ENCODE measurements around the gene NKD2.
"Not testable (repeated sequence)": the region's sequence is repeated elsewhere in the genome, so short reads cannot be mapped to it uniquely, and the experiment has no call there.

Gene NKD2

DNA sequence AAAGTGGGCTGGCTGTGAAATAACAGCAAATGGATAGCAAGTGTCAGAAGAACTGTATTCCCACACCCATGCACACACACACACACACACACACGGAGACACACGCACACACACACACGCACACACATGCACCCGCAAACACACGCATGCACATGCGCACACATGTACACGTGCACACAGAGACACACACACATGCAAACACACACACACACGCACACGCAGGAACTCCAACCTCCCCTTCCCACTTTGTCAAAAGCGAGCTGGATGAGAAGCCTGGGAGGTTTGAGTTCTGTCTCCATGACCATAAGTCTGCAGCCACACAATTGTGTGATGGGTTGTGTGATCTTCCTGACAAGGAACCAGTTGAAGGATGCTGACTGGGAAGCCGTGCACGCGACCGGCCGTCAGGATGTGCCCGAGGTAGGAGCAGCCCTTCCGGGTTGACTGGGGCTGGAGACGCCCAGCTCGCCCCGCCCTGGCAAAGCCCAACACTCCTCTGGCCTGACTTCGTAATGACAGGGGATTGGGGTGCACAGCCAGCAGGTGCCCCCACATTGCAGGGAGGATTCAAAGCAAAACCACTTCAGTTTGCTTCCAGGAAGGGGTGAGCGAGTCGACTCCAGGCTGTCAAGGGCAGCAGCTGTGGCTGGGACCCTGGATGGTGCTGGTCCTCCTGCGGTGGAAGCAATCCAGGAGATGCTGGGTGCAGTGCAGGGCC is 29.3 kb upstream of the NKD2 start:
- no peak for DNase-seq

DNA sequence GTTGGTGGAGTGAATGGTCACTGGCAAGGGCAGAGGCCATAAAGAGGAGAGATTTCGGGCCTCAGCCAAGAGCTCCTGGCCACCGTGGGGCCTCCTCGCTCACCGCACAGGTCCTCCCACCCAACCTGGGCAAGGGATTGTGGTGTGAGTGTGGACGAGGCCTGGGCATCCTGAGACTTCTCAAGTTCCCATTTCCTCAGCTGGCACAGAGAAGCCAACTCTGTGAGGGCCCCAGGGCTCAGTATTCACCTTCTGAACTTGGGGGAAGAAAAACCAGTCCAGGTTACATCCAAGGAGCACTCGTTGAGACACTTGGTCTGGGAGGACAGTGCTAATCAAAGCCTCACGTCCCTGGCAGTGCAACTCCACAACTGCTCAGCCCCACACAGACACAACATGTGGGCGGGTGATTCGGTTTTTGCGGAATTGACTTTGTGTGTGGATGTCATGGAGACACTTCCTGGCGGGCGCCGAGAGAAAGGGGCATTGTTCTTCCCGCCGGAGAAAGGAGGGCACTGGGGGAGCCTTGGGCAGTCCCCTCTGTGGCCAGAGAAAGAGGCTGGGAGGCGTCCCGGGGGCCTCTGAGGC is 28.5 kb upstream of the NKD2 start:
- DNase-seq, result no peak

DNA sequence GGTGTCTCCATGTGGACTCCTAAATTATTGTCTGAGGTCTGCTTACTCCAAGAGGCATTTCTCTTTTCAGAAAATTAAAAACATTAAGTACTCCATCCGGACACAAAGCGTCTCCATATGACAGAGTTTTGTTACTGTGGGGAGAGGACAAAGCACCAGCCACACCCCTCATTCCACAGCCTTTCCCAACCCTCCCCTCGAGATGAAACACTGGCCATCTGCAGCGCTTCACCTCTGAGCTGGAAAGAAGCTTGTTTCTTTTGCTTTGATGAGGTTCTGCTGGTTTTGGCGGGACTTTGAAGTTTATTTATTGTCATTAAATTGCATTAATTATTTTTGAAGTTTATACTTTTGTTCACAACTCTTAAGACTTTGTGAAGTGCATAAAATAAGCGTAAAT is 27.6 kb upstream of the NKD2 start:
- DNase-seq, result no peak

DNA sequence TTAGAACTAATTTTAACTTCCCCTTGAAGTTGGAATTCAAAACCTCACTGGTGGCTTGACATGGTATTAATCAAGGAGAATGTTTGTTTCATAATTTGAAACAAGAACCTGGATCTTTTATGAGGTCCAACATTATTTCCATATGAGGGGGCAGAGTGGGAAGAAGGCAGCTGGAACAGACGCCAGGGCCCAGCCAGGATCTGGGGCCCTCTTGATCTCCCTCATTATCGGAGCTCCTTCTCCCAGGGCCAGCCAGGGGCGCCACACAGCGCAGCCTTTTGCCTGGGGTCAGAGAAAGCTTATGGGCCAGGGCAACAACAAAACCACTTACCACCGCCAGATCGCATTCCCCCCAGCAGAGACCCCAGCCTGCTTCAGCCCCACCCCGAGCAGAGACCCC is 27.1 kb upstream of the NKD2 start:
- DNase-seq, result no peak

DNA sequence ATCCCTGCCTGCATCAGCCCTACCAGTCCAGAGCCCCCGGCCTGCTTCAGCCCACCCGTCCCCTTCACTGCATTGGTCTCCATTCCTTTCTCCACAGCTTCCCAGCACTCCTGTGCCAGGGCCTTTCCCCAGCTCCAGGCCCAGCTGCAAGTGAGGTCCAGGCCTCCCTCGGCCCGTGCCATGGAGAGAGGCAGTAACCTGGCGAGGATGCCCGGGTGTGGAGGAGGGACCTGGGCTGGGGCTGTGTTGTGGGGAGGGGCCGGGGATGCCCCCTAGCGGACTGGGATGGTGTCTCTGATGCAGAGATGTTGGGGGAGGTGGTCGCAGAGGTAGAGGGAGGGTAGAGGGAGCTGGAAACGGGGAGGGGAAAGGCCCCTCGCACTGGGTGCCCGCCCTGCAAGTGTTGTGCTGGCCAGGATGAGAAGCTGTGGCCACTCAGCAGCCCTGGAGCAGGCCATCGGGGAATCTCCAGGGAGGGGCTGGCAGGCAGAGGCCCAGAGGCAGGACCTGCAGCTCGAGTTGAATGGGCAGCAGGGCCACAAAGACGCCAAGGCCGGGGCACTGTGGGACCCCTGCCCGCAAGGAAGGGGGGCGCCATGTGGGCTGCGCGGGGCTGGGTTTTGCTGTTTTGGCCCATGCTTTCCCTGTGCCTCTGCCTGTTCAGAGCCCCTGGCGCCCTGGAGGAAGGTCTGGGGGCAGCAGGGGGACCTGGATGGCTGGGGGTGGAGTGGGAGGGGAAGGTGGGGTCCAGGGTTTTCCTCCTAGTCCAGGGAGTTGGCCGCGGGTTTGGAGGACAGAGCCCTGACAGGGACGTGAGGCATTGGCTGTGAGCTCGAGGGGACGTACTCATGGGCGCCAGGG is 26.0 kb upstream of the NKD2 start:
- no peak for DNase-seq

DNA sequence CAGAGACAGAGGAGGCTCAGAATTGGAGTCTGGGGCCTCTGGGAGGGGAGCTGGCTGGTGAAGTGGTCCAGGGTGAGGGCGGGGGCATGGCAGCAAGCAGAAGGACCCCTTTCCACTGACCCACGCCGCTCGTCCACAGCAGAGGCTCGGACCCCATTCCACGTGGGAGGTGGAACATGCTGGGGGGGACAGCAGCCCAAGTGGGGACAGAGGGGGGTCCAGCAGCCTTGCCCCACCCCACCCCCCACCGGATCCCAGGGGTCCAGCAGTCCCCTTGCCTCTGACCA is 25.4 kb upstream of the NKD2 start:
- no peak for DNase-seq

DNA sequence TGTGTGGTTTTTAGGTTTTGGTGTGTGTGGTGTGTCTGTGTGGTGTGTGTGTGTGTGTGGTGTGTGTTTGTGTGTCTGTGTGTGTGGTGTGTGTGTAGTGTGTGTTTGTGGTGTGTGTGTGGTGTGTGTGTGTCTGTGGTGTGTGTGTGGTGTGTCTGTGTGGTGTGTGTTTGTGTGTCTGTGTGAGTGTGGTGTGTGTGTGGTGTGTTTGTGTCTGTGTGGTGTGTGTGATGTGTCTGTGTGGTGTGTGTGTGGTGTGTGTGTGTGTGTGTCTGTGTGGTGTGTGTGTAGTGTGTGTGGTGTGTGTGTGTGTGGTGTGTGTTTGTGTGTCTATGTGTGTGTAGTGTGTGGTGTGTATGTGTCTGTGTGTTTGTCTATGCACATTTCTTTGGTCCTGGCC is 25.0 kb upstream of the NKD2 start:
- no peak for DNase-seq

DNA sequence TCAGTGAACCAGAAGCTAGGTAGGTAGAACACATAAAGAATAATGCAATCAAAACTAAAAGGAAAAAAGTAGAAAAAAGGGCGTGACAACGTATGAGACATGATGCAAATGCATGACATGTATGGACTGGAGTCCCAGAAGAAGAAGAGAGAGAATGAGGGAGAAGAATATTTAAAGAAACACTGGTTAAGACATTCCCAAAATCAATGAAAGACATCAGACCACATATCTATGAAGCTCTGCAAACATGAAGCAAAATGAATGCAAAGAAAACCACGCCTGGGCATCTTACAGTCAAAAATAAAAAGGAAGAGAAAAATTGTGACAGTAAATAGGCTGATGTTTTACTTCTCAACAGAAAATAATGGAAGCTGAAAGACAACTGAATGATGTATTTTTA is 23.8 kb upstream of the NKD2 start:
- DNase-seq, result no peak

DNA sequence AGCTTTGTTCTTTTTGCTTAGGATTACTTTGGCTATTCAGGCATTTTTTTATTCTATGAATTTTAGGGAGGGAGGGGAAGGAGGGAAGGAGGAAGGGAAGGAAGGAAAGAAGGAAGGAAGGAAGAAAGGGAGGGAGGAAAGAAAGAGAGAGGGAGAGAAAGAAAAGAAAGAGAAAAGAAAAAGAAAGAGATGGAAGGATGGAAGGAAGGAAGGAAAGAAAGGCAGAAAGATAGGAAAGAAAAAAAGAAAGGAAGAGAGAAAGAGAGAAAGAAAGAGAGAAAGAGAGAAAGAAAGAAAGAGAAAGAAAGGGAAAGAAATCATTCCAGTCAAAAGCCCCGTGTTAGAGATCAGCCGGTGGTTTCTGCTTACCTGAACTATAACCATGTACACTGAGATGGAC is 20.8 kb upstream of the NKD2 start:
- DNase-seq, result no peak

DNA sequence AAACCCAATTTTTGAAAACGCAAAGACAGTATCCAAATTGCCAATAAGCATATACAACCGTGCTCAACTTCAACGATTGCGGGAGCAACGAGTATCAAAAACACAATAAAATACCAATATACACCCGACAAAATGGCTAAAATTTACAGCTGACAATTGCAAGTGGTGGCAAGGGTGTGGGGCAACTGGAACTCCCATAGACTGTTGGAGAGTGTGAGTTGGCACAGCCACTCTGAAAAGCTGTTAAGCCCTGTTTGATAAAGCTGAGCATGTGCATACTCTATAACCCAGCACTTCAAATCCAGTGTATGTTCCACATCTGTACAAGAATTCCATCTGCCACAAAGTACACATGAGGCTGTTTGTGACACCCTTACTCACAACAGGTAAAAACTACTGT is 20.3 kb upstream of the NKD2 start:
- no peak for DNase-seq

DNA sequence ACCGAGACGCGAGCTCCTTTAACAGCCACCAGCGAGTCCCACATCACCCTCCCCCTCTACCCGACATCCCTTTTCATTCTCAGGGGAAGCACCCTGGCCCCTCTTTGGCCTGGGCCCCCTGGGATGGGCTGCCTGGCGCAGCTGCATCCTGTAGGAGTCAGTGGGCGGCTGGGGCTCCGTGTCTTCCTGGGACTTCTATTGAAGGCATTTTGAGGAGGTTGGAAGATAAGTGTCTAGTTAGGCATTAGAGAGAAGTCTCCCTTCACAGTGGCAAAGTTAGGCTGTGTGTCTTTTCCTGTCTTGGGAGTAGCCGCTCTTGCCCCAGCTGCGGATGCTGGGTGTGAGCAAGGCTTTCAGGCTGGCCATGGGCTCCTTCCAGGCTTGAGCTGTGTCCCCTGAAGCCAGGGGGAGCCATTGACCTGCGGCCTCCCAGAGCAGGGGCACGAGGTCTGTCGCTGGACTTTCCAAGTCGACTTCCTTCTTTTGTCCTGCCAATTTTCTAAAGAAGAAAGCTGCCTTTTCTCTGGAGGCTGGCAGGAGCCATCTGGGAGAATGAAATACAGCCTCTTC is 18.6 kb upstream of the NKD2 start:
- DNase-seq, result no peak

DNA sequence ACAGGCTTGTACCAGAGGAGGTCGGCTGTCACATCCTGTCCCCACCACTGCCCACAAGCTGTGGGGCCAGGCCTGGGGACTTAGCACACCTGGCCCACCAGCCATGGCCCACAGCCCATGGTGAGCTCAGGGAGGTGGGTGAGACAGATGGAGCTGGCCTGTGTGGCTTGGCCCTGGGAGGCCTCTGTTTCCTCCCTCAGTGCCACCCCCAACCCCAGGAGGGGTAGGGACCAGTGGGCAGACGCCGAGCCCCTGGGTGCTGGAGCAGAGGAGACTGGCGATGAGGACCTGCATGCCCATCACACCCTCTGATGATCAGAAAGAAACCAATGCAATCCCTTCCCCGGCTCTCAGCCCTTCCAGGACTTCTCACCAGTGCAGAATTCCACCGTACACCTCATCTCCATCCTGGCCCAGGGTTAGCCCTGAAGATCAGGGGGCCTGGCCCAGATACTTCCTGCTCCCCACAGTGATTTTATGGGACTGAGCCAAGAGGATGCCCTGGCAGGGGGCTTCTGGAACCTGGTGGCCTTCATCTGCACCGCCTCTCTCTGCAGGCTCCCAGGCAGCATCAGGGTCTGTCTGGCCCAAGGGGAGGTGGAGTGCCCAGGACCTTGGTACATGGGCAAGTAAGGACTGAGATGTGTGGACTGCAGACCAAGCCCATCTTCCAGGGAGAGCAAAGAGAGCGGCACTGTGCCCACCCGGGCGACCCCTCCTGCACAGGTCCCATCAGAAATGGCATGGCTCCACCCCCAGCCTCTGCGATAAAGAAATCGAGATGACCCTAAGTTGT is 16.9 kb upstream of the NKD2 start:
- DNase-seq, result no peak

DNA sequence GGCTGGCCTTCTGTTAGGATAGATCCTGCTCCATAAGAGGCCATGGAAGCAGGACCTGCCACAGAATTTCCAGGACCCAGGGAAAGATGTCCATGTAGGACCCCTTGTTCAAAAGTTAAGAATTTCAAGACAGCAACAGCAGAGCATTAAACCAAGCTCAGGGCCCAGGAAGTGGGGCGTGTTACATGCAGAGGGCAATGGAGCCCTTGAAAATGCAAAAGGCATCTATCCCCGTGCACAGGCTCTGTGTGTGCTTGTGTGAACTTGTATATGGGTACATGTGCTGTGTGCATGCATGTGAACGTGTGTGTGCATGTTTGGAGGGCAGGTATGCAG is 14.4 kb upstream of the NKD2 start:
- no peak for DNase-seq

DNA sequence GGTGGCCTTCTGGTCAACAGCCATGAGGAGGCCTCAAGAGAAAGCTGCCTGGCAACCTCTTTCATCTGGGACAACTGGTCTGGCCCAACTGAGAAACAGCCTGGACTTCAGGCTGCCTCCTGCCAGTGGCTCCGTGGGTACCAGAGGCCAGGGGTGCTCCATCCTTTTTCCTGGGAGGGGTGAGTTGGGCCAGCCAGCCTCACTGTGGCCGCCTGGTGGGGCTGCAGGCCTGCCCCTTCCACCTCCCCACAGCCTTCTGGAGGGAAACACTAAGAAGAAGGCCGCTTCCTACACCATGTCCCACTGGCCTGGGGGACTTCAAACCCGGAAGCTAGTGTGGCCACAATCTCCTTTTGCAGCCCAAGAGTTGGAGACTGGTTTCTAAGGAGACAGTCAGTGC is 13.8 kb upstream of the NKD2 start:
- no peak for DNase-seq

DNA sequence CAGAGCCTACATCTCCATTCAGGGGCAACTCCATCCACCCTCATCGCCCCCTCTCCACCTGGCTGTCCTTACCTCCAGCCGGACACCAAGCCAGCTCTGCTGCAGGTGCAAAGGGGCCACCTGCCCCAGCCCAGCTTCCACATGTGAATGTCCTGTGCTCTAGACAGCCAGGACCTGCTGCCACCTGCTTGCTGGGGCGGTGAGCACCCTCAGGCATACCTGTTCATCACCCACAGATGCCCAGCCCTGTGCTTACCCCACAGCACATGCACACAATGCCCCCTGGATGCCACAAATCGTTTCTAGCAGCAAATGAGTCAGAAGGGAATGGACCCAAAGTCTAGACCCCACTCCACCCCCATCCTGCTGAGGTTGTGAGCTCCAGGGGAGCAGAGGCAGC is 13.3 kb upstream of the NKD2 start:
- no peak for DNase-seq

DNA sequence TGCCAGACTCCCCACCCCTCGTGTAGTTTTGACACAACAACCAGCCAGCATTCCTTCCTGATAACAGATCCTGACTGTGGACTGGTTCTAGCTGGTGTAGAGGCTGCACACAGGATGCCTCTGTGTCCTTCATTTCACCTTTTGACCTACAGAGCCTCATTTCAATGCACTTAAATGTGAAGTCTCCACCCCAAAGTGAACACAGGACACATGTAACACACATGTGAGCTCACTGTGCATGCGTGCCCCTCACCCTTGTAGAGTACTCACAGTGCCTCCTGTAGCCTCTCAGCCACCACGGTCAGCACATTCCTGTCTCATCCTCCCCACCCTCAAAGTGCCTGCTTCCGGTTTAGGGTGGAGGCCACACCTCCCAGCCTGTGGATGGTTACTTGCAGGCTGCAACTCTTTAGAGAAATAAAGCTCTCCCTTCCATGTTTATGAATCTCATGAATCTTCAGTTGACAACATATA is 11.6 kb upstream of the NKD2 start:
- DNase-seq, result no peak

DNA sequence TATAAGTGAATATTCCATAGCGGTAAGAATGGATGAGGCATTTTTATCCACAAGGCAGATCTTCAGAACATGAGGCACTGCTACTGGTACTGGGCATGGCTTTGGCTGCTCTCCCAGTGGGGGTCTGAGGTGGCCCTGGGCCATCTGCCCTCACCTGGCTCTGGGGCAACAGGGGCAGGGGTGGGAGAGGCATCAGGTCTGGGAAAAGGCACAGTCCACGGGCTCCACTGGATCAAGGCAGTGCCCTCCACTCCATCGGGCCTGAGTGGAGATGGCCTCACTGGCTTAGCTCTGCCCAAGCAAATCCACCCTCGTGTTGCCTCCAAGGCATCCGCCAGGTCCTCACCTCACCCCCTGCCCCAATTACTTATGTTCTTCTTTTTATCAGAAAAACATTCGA is 10.9 kb upstream of the NKD2 start:
- no peak for DNase-seq

DNA sequence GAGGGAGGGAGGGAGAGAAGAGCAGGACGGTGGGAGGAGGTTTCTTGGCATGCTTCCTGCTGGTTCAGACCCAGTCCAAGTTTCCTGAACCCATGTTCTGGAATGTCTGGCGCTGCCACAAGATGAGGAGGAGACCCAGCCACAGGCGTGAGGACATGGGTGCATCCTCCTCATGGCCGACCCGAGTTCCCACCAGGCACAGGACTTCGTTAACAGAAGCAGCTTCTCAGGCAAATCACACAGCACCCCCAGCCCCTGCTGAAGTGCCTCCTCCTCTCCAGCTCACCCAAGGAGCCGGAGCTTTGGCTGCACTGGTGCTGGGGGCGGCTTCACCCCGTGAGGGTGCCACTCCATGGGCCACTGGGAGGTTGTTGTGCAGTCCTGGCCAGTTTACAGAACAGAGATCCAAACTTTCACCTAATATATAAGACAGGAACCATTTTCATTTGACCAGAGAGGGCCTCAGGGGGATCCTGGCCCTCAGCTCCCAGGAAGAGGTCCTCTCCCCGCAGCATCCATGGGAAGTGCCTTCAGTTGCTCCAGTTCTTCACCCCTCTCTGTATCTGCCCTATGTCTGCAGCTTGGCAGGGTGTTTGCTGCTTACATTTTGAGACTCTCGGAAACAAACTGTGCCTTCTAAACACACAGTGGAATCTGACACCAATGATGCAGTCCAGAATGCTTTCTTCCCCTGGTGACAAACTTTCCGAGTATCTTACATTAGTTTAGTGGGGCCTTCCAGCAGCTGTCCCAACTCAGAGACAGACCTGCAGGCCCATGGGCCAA is 10.2 kb upstream of the NKD2 start:
- DNase-seq, result no peak

DNA sequence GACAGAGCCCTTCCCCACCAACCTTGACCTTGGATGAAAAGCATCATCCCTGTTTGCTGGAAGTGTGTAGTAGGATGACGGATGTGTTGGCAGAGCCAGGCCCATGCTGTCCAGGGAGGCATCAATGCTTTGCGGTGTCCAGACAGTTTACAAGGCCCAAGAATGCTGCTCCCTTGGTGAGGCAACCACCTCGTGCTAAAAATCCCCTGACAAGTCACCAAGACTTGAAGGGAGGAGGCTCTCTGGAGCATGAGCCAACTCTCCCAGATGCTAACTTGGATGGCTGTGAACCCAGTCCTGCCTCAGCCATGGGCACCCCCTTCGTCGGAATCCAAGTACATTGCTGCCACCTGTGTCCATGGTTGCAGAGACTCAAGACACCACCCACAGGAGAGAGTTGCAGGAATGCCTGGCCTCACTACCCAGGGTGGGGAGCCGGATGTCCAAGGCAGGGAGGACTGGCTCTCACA is 9.5 kb upstream of the NKD2 start:
- DNase-seq, result no peak

DNA sequence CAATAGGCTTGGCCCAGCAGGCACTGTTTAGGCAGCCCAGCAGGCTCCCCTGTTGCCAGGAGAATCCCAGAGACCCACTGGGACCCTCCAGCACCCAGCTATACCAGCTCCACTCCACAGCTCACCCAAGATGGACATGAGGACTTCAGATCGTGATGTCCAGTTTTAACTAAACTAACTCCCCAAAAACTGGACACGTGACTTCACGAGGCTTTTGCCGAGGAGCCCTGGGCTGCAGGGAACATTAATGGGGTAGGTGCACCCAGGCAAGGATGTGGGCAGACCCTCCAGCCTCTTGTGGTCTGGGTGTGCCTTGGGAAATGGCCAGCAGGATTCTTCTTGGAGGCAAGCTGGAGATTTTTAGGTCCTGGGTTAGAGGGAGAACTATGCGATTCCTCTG is 8.9 kb upstream of the NKD2 start:
- DNase-seq, result no peak

DNA sequence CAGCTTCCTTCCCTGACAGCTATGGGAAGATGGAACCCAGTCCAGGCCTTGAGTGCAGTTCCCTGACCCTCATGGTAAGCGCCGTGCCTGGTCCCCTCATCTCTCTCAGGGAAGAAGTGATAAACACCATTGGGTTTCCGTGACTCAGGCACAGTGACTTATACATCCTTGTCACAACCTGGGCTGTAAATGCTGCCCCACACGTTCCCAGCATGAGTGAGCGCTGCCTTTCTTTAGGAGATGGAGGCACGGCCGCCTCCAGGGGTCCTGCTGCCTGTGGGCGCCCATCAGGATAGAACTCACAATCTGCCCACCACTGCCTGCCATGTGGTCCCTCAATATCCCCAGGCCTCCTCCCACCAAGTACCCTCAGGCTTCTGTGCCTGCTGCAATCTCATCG is 8.3 kb upstream of the NKD2 start:
- no peak for DNase-seq

DNA sequence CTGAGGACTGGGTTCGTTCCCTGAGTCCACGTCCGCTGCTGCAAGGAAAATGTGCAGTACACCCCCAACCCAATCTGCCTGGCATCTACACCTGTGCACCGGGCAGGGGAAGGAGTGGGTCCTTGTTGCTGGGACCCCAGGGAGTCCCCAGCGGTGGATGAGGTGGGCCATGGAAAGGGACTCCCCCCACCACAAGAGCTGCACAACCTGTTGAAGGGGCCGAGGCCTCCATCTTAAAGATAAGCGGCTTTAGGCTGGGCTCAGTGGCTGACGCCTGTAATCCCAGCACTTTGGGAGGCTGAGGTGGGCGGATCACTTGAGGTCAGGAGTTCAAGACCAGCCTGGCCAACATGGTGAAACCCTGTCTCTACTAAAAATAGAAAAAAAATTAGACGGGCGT is 7.8 kb upstream of the NKD2 start:
- not testable (repeated sequence) for DNase-seq
